Stimulated activated CD8-positive, alpha-beta memory T cell treated with anti-CD3 and anti-CD28 coated beads, Interleukin-4, amount 100 ng/mL, for 4 hours (primary cell): ENCODE data around the gene MRPL19.
"Not testable (repeated sequence)": the region's sequence is repeated elsewhere in the genome, so short reads cannot be mapped to it uniquely, and the experiment has no call there.

Experiments used
- DNase-seq, 2 donors: peaks; one replicate each; pipeline ENCODE4 v3.0.0-alpha.2; 2020; ENCODE audit warnings: low read depth in 2 of 2, low spot score in 1 of 2

MRPL19 gene

DNA sequence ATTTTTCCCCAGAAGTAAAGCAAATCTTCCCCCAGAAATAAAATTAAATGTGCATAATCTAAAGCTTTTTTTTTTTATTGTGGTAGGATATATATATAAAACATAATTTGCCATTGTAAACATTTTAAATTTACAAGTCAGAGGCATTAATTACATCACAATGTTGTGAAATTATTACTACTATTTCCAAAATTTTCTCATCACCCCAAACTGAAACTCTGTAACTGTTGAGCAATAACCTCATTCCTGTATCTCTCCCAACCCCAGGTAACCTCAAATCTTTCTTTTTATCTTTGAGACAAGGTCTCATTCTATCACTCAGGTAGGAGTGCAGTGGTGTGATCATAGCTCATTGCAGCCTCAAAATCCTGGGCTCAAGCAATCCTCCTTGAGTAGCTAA, 11.2 kb downstream of the MRPL19 start:
- DNase-seq = no peak

DNA sequence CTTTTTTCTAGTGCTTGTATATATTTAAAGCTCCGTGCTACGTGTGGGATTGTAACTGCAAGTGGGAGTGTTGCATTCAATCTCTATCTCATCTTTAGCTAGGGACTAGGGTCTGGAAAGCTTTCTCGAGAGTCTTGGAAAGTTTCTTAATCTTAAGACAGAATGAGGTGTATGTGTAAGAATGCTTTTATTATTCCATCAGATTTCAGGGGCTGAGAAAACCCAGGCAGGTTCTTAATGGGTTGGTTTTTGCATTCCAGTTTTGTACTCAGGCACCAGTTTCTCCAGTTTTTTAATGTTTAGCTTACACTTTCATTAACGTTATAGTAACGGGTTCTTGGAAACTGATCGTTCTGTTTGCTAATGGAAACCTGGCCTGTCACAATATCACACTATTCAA, 20.3 kb downstream of the MRPL19 start:
- DNase-seq = no peak

DNA sequence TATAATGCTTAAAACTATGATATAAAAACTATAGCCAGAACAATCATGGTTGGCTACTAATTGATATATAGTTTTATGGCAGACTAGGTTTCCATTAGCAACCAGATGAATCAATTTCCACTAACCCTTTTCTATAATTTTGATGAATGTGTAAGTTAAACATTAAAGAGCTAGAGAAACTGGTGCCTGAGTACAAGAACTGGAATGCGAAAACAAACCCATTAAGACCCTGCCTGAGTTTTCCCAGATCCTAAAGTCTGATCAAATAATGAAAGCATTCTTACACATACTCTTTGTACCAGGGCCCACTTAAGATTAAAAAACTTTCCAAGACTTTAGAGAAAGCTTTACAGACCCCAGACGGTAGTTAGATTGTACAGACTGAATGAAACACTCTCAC, 21.3 kb downstream of the MRPL19 start:
- no peak for DNase-seq

DNA sequence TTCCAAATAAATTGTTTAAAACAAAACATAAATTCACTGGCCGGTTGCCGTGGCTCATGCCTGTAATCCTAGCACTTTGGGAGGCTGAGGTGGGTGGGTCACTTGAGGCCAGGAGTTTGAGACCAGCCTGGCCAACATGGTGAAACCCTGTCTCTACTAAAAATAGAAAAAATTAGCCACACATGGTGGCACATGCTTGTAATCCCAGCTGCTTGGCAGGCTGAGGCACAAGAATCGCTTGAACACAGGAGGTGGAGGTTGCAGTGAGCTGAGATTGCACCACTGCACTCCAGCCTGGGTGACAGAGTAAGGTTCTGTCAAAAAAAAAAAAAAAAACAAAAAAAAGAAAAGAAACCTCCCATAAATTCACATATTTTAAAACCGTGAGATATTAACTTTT, 28.8 kb downstream of the MRPL19 start:
- DNase-seq = not testable (repeated sequence)

DNA sequence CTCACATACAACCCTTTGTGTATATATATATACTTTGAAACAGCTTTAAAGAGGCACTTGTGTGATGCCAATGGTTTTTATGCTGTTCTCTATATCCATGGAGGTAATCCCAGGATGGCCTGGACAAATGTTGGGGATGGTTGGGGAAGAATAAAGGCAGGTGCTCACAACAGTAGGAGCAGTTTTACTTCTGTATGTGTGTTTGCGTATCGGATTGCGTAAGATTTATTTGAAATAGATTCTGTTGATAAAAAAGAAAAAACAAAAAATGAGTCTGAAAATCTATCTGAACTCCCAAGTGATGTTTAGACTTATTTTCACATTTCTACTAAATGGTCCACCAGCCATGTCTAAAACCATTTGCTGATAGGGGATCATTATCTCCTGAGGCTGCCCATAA, 29.3 kb downstream of the MRPL19 start:
- no peak for DNase-seq

DNA sequence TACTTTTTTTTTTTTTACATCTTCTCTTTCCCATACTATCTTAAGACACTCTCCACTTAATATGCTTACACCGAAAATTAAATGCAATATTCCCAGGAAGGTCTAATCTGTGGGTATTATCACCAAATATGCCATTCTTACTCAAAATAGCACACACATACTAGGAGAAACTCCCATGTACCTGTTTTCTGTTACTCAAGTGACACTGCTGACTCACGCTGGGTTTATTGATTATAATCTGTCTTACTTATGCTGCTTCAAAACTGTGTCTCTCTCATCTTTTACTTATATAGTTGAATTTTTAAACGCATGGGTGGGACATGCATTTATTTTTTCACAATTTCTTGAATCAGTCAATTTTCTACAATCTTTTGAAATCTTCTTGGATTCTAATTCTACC, 29.9 kb downstream of the MRPL19 start:
- no peak for DNase-seq

DNA sequence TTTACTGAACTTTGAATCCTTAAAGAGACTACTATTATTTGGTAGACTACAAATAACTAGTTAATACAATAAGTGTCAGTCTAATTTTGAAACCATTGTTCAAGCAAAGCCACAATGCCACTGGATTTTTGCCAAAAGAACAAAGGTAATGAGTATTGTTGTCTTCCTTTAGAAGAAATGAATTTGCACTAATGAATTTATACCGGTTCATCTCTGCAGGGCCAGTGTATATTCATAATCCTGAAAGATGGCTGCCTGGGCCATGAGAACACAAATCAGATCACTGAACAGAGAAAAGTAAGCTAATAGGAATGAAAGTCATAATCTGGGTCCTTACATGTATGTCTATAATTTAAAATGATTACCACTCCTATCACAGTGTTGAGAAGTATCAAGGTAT, 33.0 kb downstream of the MRPL19 start:
- no peak for DNase-seq

DNA sequence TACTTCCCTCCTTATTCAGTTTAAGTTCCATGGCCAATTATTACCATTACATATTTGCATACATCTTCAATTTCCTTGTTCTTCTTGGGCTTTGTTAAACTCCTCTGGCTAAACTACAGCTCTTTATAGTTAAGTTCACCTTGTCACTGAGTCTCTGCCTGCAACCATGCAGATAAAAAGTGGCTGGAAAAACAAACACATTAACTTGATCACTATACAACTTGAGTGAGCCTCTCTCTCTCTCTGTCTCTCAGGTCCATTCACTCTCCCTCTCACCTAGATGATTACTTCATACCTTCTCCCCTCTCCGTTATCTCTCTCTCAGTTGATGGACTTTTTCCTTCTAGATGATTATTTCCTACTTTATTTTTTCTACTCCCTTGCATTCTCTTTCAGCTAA, 33.8 kb downstream of the MRPL19 start:
- DNase-seq = no peak

DNA sequence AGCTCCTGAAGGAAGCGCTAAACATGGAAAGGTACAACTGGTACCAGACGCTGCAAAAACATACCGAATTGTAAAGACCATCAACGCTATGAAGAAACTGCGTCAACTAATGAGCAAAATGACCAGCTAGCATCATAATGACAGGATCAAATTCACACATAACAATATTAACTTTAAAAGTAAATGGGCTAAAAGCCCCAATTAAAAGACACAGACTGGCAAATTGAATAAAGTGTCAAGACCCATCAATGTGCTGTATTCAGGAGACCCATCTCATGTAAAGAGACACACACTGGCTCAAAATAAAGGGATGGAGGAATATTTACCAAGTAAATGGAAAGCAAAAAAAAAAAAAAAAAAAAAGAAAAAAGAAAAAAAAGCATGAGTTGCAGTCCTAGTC, 36.8 kb downstream of the MRPL19 start:
- not testable (repeated sequence) for DNase-seq

DNA sequence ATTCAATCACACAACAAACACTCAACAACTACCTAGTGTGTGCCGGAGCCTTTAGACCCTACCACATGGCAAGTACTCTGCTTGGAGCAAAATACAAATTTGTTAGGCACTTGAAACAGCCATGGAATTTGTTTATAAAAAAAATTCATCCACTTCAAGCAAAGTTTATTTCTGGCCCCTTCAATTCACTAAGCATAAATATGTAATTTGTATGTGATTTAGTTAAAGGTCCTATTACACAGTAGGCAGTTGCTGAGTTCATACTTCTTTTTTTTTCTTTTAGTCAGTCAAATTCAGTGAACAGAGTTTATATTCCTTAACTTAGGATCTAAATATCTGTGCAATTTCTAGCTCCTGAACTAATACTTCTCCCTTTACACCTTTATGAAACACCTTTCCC, 41.6 kb downstream of the MRPL19 start:
- DNase-seq = no peak

DNA sequence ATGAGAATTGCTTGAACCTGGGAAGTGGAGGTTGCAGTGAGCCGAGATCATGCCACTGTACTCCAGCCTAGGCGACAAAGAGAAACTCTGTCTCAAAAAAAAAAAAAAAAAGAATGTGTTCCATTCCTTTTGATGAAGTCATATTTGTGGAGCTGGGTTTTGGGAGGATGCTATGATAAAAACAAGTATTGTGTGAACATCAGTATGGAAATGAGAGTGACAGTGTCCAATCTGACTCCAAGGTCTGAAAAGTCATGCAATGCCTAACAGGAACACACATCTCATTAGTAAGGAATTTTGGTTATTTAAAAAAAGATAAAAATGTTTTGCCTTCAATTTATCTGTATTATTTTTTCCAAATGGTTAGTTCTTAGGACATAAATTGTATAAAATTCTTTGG, 52.3 kb downstream of the MRPL19 start:
- no peak for DNase-seq

DNA sequence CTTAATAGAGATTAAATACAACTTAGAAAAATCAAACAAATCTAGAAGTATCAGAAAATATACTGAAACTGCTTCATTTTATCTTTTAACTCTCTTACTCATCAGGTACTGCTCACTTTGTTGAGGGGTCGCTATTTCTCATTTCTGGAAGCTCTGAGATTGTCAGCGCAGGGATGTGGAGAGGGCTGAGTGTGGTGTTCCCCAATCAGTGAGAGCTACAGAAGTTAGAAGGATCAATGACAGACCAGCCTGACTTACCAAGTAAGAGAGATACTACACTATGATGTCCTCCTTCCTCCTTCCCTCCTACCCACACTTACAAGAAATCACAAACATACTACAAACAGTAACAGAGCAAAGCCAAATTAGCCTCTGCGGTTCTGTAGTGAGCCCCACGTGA, 56.0 kb downstream of the MRPL19 start:
- DNase-seq = no peak

DNA sequence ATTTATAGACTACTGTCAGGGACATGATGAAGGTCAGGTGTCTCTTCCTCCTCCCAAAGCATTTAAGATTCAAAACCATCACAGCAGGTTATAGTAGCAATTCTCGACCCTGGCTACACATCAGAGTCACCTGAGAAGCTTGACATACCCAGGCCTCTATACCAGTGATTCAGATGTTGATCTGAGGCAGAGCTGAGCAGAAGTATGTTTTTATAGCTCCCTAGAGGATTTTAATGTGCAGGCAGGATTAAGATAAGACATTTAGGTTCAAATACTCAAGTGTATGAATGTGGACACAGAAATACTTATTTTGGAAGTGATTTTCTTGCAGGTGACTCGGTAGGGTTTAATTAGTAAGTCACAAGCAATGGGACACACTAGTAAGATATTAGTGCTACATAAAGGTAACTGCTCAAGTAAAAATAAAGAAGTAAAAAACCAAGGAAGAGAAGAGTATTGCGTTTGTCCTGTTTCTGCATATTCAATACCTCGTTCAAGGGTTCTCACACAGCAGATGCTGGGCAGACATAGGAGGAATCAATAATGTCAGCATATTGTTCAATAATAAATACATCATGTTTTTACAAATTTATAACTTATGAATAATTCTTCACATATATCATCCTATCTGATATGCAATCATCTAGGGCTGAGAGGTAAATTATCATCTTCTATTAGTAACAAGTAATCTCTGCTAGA, 57.2 kb downstream of the MRPL19 start:
- no peak for DNase-seq

DNA sequence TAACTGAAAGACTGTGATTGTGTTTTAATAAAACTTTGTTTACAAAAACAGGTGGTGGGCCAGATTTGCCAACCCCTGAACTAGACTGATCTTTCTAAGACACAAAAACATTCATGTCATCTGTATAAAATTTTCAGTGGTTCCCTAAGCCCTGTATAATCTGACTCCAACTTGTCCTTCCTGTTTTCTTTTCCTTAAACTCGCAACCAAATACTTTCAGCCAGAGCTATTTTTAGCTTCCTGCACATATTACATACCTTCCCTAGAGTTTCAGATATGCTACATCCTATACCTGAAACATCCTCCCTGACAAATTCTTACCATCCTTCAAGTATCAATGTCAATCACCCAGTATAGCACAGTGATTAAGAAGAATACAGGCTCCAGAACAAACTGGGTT, 59.3 kb downstream of the MRPL19 start:
- no peak for DNase-seq

DNA sequence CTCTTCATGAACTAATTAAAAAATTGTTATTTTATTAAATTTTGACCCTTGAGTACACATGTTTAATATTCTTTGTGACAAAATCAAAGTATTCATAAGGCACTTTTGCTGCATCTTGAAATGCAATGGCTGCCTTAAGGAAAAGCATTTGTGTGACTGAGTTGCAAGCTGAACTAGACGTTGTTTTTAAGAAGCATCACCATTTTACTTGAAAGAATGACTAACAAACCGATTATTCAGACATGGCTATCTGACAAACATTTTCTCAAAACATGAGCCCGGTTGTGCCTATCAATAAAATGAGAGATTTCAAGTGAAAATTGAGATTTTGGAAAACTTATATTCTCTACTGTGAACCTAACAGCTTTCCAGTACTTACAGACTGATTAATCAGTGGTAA, 61.3 kb downstream of the MRPL19 start:
- DNase-seq = no peak

DNA sequence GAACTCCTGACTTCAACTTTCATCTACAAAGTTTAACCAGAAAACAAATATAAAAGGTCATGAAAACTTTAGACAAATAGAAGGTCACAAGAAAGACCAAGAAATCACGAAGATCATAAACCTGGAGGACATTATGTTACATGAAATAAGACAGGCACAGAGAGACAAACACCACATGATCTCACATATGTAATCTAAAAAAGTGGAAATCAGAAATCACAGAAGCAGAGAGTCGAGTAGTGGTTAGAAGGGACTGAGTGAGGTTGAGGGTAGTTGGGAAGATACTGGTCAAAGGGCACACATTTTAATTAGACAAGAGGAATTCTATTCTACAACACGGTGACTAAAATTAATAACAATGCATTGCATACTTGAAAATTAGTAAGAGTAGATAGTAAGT, 62.7 kb downstream of the MRPL19 start:
- no peak for DNase-seq

DNA sequence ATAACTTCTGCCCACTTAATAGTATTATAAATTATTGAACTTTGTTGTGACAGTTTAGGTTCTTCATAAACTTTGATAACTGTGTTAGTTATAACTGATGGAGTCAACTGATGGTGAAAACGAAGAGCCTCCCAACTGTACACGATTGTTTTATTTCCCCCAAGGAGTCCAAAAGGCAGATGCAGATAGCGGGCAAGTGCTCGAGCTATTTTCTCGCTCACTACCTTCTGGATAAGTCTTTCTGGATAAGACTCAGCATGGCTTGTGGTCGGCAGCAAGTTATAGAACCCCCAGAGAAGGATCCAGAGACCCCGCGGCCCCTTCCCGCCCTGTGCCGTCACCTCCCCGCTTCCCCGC, 63.6 kb downstream of the MRPL19 start:
- DNase-seq = no peak

DNA sequence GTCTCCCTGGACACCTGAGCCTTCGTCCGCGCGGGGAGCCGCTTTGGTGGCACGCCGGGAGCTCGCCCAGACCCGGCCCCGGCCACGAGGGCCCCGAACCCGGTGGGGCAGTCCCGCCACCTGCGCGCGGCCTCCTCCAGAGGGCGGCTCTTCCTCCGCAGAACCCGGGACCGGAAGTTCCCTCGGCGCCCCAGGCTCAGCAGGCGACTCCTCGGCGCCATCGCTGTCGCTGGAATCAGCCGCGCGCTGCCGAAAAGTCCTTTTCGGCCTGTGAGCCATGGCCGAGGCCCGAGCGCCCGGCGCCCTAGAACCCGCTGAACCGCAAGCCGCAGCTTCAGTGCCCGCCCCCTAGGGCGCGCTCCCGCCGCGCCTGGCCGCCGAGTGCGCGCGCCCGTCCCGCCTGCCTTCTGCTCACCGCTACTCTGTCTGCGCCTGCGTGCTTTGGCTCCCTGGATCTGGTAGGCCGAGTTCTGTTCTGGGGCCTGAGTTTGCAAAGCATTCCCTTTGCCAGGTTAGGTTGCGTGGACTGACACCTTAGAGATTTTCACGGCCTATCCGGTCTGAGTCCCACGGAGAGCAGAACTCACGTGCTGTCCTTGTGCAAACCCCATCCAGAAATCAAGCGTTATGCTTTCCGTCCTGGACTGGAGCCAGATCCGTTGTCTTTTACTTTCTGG, 64.1 kb downstream of the MRPL19 start, which contains the start of gene GCFC2:
Gene GCFC2 (minus strand): TSS at position 339 of the 677 bp plus-strand sequence. CDS start 60 bp downstream, at position 279.
- peak; percentile 60 to 69 for DNase-seq

DNA sequence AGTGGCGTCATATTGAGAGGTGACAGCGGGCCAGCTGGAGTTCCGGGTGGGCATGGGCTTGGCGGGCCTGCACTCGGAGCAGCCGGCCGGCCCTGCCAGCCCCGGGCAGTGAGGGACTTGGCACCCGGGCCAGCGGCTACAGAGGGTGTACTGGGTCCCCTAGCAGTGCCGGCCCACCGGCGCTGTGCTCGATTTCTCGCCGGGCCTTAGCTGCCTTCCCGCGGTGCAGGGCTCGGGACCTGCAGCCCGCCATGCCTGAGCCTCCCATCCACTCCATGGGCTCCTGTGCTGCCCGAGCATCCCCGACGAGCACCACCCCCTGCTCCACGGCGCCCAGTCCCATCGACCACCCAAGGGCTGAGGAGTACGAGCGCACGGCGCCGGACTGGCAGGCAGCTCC, 65.0 kb downstream of the MRPL19 start:
- DNase-seq = not testable (repeated sequence)

DNA sequence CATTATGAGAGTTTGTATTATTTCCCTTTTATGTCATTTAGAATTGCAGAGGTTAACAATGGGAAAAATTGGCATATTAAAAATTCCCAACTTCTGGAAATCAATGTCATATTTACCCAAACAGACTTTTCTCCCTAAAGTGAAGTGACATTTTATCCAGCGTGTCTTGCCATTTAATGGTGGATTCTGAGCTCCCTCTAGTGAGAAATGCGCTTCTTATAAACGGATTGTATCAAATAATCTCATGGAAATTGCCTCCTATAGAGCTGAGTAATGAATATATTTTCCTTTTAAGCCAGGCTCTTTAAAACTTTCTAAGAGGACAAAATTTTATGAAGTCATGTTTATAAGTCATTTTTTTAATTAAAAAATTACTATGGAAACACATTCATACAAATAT, 69.8 kb downstream of the MRPL19 start:
- DNase-seq = no peak

DNA sequence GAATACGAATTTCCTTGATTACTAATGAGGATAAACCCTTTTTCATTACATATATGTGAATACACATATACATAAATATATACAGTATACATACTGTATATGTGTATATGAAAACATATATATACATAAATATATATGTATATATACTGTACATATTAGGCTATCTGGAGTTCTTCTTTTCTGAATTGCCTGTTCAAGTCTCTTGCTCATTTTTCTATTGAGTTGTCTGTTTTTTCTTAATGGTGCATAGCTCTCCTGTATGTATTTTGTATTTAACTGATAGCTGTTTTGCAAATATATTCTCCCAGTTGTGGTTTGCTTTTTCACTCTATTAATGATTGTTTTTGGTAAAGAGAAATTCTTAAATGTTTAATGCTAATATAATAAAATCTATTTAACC, 73.0 kb downstream of the MRPL19 start:
- DNase-seq = no peak

DNA sequence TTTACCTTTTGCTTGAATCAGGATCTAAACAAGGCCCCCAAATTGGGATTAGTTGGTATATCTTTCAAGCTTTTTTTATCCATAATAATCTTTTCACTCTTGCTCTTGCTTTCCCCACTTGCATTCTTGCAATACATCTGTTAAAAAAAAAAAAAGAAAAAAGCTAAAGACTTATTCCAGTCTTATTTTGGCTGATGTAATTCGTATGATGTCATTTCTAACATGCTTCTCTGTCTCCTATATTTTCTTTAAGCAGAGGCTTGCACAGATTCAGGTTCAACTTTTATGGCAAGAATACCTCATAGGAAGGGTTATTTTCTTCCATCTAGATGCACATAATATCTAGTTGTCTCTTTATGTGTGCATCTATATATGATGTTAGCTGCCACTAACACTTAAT, 73.9 kb downstream of the MRPL19 start:
- no peak for DNase-seq

DNA sequence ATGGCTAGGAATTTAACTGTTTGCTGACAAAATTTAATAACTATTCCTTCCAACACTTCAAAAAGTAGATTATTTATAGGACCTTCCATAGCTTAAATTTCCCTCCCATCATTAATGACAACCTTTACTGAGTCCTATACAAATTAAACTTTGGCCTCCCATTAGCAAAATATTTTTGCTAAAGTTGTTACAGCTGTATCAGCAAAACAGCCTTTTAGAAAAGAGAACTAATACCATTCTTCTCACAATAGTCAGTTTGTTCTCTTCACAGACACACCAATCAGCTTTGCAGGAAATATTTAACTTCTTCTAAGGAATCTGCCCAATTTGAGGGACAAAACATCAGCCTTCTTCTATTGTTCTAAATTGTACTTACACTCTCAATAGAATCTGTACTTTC, 76.1 kb downstream of the MRPL19 start:
- DNase-seq = no peak
